OCI-LY1 (cell line): Measurements from ENCODE around the gene ZNF22.

ENCODE experiments used
- H2AFZ ChIP-seq: fragments of 200-600 bp; sonication (generic), shearing (Covaris generic); 2 replicates; pipeline ENCODE4 v1.6.0; 2014; ENCODE audit warnings: antibody characterized with exemption, mild to moderate bottlenecking, low read length
- H3F3A ChIP-seq: fragments of 200-600 bp; sonication (generic), shearing (Covaris generic); 2 replicates; pipeline ENCODE4 v1.6.0; 2014; ENCODE audit warnings: mild to moderate bottlenecking, antibody characterized with exemption, low read length, moderate library complexity; ENCODE audit not compliant: insufficient read depth
- H3K27ac ChIP-seq: fragments of 200-600 bp; sonication (generic); 2 replicates; pipeline ENCODE4 v1.5.1; 2014; ENCODE audit warnings: low read length, mixed run types, mild to moderate bottlenecking, low read depth; ENCODE audit not compliant: poor library complexity, severe bottlenecking
- H3K27me3 ChIP-seq: fragments of 200-600 bp; sonication (generic); 2 replicates; pipeline ENCODE4 v1.6.0; 2014; ENCODE audit warnings: antibody characterized with exemption, mild to moderate bottlenecking, low read length, moderate library complexity; ENCODE audit not compliant: insufficient read depth
- H3K36me3 ChIP-seq: fragments of 200-600 bp; sonication (generic); 2 replicates; pipeline ENCODE4 v1.6.1; 2014; ENCODE audit warnings: mild to moderate bottlenecking, antibody characterized with exemption, low read length, moderate library complexity, mixed read lengths; ENCODE audit not compliant: insufficient read depth
- H3K4me1 ChIP-seq: fragments of 200-600 bp; sonication (generic); 2 replicates; pipeline ENCODE4 v1.5.1; 2014; ENCODE audit warnings: mild to moderate bottlenecking, low read length, moderate library complexity; ENCODE audit not compliant: insufficient read depth, severe bottlenecking
- H3K4me2 ChIP-seq: fragments of 200-600 bp; sonication (generic), shearing (Covaris generic); 2 replicates; pipeline ENCODE4 v1.6.1; 2014; ENCODE audit warnings: low read length
- H3K4me3 ChIP-seq: fragments of 200-600 bp; sonication (generic); 2 replicates; pipeline ENCODE4 v1.5.1; 2014; ENCODE audit warnings: low read length, low read depth, mild to moderate bottlenecking, mixed read lengths; ENCODE audit not compliant: poor library complexity, severe bottlenecking
- H3K79me2 ChIP-seq: fragments of 200-600 bp; shearing (Covaris generic); 2 replicates; pipeline ENCODE4 v1.6.1; 2016; ENCODE audit warnings: mixed run types, low read length, mixed read lengths; ENCODE audit not compliant: insufficient read depth
- H3K9ac ChIP-seq: fragments of 200-600 bp; sonication (generic), shearing (Covaris generic); 2 replicates; pipeline ENCODE4 v1.6.1; 2014; ENCODE audit warnings: mild to moderate bottlenecking, low read length, mixed read lengths
- H3K9me2 ChIP-seq: fragments of 200-600 bp; sonication (generic), shearing (Covaris generic); 2 replicates; pipeline ENCODE4 v1.6.1; 2014; ENCODE audit warnings: low read depth, mild to moderate bottlenecking, low read length, mixed read lengths
- H3K9me3 ChIP-seq: fragments of 200-600 bp; shearing (Covaris generic); 2 replicates; pipeline ENCODE4 v1.6.1; 2014; ENCODE audit warnings: low read length, mixed read lengths
- H4K20me1 ChIP-seq: fragments of 200-600 bp; sonication (generic), shearing (Covaris generic); 2 replicates; pipeline ENCODE4 v1.6.0; 2016; ENCODE audit warnings: mild to moderate bottlenecking, low read length; ENCODE audit not compliant: insufficient read depth
- CTCF ChIP-seq: fragments of 200-600 bp; sonication (generic), shearing (Covaris generic); IDR thresholded peaks from 2 replicates; pipeline ENCODE4 v1.5.1; 2017; ENCODE audit warnings: mild to moderate bottlenecking, antibody characterized with exemption, low read length, moderate library complexity, mixed read lengths
- EZH2 ChIP-seq: fragments of 200-600 bp; sonication (generic), shearing (Covaris generic); IDR thresholded peaks from 2 replicates; pipeline ENCODE4 v1.8.0; 2017; ENCODE audit warnings: borderline replicate concordance, mixed run types, mild to moderate bottlenecking, antibody characterized with exemption, low read length, moderate library complexity, mixed read lengths

The ZNF22 gene

GRCh38 chr10:44981172-44982113, 19.3 kb upstream of the ZNF22 start:
- Histone ChIP-seq H3K27me3 (peaks cover 3% of the 10 kb centered on the region; the same call in 1 of the 2 replicates), H3K4me1 (no peaks in the 10 kb centered on the region), H4K20me1 (no peaks in the 10 kb centered on the region), H2AFZ (no peak overlapping the region), H3K4me2 (no peak overlapping the region), H3K79me2 (no peaks in the 10 kb centered on the region), H3K9me2 (no peaks in the 10 kb centered on the region), H3K4me3 (no peak overlapping the region), H3K27ac (no peak overlapping the region), H3K36me3 (no peaks in the 10 kb centered on the region), H3K9me3 (no peaks in the 10 kb centered on the region), H3F3A (no peaks in the 10 kb centered on the region), H3K9ac (no peak overlapping the region)
- TF ChIP-seq CTCF (no peak), EZH2 (no peak)

DNA sequence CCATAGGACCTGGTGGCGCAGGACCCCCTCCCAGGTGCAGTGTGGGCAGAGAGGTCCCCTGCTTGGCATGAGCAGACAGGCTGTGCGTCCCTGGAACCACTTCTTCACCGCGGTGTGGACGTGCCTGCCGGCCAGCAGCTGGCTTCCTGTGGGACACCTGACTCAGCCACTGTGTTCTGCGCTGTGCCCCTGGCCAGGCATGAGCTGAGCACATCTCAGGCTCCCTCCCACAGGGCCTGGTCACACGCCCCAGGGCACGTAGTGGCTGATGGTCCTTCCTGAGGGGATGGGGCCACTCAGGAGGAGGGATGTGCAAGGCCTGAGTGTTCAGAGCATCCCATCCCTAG, 18.6 kb upstream of the ZNF22 start:
- Histone ChIP-seq H3K4me2 (no peak overlapping the region), H3K36me3 (no peaks in the 10 kb centered on the region), H3K27me3 (peaks cover 3% of the 10 kb centered on the region; the same call in 1 of the 2 replicates), H3K27ac (no peak overlapping the region), H3K4me1 (no peaks in the 10 kb centered on the region), H3F3A (no peaks in the 10 kb centered on the region), H4K20me1 (no peaks in the 10 kb centered on the region), H3K9me2 (no peaks in the 10 kb centered on the region), H3K79me2 (no peaks in the 10 kb centered on the region), H2AFZ (no peak overlapping the region), H3K4me3 (no peak overlapping the region), H3K9me3 (no peaks in the 10 kb centered on the region), H3K9ac (no peak overlapping the region)
- TF ChIP-seq EZH2 = no peak
- TF ChIP-seq CTCF = no peak

DNA sequence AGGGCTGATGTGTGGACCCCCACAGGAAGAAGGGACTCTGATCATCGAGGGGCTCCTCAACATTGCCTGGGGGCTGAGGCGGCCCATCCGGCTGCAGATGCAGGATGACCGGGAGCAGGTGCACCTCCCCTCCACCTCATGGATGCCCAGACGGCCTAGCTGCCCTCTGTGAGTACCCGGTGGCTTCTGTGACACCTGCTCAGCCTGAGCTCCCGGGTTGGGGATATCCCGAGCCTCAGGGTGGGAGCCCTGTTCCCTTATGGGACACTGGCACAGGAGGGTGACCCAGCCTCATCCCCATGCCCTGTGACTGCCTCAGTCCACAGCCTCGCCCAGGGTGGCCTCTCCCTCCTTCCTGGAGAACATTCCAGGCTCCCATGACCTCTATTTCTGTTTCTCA, 18.2 kb upstream of the ZNF22 start:
- H3K9me2 ChIP-seq = no peaks in the 10 kb centered on the region
- H3K36me3 ChIP-seq = no peaks in the 10 kb centered on the region
- no peaks in the 10 kb centered on the region for H4K20me1 ChIP-seq
- H3K27ac ChIP-seq = no peak overlapping the region
- no peak overlapping the region for H3K4me2 ChIP-seq
- no peaks in the 10 kb centered on the region for H3K9me3 ChIP-seq
- H3K4me1 ChIP-seq = no peaks in the 10 kb centered on the region
- peaks cover 3% of the 10 kb centered on the region; the same call in 1 of the 2 replicates for H3K27me3 ChIP-seq
- H3K9ac ChIP-seq = no peak overlapping the region
- H2AFZ ChIP-seq = no peak overlapping the region
- H3F3A ChIP-seq = no peaks in the 10 kb centered on the region
- H3K79me2 ChIP-seq = no peaks in the 10 kb centered on the region
- TF ChIP-seq CTCF (no peak), EZH2 (no peak)
- H3K4me3 ChIP-seq = no peak overlapping the region
